Measurements from ENCODE around the gene TRHDE. TPM values are rescaled to one million over a fixed set of nuclear protein-coding genes. Genes with fewer than 3 reads are reported as not detected.

The TRHDE gene
- total RNA-seq, 4 donors from 2014 or later = under 0.01 to 0.95 (median 0.50) TPM; not detected in 1

DNA sequence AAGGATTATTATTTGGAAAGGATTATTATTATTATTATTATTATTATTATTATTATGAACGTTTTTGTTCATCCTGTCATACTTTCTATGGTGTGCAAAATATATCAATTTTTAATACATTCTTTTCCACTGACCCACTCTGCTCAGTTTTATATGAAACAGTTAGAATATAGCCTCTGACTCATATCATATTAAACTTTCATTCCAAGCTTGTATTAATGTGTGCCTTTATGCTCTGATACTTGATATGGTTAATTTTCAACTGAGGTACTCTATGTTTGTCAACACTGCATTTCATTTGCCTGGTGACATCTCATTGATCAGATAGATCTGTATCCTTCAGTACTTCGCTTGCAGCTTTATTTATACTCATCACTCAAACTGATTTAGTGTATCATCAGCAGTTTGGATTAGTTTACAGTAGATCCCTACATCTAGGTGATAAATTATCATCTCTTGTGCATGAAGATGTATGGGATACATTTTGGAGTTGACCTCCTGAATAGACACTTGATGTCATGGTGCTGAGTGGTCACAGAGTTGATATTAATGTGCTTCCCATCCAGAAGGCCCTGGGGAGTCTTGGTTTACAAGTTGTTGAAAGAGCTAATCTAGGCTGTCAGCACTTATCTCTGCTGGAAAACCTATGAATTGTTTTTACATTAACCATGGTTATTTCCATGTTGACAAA, 271.8 kb downstream of the TRHDE start:
- Histone ChIP-seq H3K27ac (no peak overlapping the region), H3K4me3 (no peak overlapping the region), H3K36me3 (no peaks in the 10 kb centered on the region), H3K27me3 (no peaks in the 10 kb centered on the region), H3K4me1 (no peaks in the 10 kb centered on the region), H3K9me3 (no peaks in the 10 kb centered on the region)
- WGBS, 2 donors = 25 to 29% methylated on average over 2 of the region's 2 CpGs
- intact Hi-C loops (cut with DNase I) = no loop called here
- TF ChIP-seq, protein P1, sequence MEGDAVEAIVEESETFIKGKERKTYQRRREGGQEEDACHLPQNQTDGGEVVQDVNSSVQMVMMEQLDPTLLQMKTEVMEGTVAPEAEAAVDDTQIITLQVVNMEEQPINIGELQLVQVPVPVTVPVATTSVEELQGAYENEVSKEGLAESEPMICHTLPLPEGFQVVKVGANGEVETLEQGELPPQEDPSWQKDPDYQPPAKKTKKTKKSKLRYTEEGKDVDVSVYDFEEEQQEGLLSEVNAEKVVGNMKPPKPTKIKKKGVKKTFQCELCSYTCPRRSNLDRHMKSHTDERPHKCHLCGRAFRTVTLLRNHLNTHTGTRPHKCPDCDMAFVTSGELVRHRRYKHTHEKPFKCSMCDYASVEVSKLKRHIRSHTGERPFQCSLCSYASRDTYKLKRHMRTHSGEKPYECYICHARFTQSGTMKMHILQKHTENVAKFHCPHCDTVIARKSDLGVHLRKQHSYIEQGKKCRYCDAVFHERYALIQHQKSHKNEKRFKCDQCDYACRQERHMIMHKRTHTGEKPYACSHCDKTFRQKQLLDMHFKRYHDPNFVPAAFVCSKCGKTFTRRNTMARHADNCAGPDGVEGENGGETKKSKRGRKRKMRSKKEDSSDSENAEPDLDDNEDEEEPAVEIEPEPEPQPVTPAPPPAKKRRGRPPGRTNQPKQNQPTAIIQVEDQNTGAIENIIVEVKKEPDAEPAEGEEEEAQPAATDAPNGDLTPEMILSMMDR (IDR thresholded peaks at IDR 0.05) = no peak
- TF ChIP-seq POLR2A (IDR thresholded peaks at IDR 0.05) = no peak
- no peak for DNase-seq

DNA sequence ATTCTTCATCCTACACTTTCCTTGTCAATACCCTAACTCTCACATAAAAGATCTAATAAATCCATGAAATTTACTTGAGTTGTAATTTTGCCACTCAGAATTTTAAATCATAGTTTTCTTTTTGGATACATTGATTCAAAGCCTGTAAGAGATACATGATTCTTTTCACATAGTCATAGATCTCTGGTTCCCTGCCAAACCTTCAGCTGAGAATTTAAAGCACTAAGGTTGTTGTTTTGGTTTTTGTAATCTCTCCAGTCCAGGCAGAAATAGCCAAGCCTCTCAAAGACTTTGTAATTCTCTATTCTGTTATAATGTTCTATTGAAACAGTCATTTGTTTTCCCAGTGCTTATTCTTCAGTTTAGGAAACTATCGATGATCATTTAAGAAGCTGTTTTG, 273.9 kb downstream of the TRHDE start:
- no peaks in the 10 kb centered on the region for H3K9me3 ChIP-seq
- no peak for TF ChIP-seq POLR2A (IDR thresholded peaks at IDR 0.05)
- TF ChIP-seq, protein P1 (IDR thresholded peaks at IDR 0.05) = no peak

DNA sequence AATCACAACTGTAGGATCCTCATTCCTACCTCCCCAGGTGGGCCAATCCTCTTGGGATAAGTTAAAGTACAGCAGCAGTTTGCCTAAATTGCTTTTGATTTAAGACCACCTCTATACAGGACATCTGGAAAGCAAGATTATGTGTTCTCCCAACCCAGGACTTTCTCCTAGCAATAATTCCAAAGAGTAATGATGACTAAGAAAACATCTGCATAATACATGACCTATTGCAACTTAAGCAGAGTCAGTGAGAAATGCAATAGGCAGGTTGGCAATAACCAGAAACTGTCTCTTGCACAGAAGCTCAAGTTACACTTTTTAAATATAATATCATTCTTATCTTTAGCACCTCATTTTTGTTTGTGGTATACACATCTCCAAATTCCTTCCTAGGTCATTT, 275.4 kb downstream of the TRHDE start:
- Histone ChIP-seq H3K27ac (no peak overlapping the region), H3K4me3 (no peak overlapping the region), H3K27me3 (no peaks in the 10 kb centered on the region), H3K4me1 (no peaks in the 10 kb centered on the region), H3K9me3 (no peaks in the 10 kb centered on the region), H3K36me3 (no peaks in the 10 kb centered on the region)
- intact Hi-C loops (cut with DNase I) = no loop called here
- no peak for TF ChIP-seq POLR2A (IDR thresholded peaks at IDR 0.05)
- TF ChIP-seq, protein P1 (IDR thresholded peaks at IDR 0.05) = no peak
- DNase-seq = no peak

More for the DNA sequence above, 273.9 kb downstream of the TRHDE start:
- intact Hi-C loops (cut with DNase I) = no loop called here
- WGBS, 2 donors = 48 to 60% methylated on average over 1 of the region's 1 CpG
- DNase-seq = no peak
- no peaks in the 10 kb centered on the region for H3K4me1 ChIP-seq
- H3K36me3 ChIP-seq = no peaks in the 10 kb centered on the region
- H3K4me3 ChIP-seq = no peak overlapping the region
- no peaks in the 10 kb centered on the region for H3K27me3 ChIP-seq
- no peak overlapping the region for H3K27ac ChIP-seq

DNA sequence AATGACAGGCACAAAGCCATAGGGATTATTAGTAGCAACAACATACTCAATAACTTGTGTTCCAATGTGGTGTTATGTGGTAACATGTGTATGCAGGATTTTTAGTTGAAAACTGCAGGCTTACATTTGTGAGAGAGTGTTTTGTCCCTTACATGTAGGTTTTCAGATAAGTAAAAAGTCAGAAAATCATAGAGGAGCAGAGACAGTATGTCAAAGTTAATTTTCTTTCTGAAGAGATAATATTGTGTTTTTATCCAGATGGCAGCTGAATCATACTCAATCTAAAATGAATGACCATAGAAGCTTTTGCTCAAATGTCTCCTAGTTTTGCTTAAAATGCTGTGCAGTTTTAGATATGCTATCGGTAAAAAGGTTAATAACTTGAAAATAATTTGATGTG, 277.0 kb downstream of the TRHDE start:
- no peaks in the 10 kb centered on the region for H3K27me3 ChIP-seq
- TF ChIP-seq, protein P1 (IDR thresholded peaks at IDR 0.05) = no peak
- TF ChIP-seq POLR2A (IDR thresholded peaks at IDR 0.05) = no peak
- no peaks in the 10 kb centered on the region for H3K9me3 ChIP-seq
- DNase-seq = no peak
- 78 to 86% methylated on average over 1 of the region's 1 CpG for WGBS, 2 donors
- intact Hi-C loops (cut with DNase I) = no loop called here
- H3K27ac ChIP-seq = no peak overlapping the region
- no peak overlapping the region for H3K4me3 ChIP-seq
- no peaks in the 10 kb centered on the region for H3K4me1 ChIP-seq
- no peaks in the 10 kb centered on the region for H3K36me3 ChIP-seq

DNA sequence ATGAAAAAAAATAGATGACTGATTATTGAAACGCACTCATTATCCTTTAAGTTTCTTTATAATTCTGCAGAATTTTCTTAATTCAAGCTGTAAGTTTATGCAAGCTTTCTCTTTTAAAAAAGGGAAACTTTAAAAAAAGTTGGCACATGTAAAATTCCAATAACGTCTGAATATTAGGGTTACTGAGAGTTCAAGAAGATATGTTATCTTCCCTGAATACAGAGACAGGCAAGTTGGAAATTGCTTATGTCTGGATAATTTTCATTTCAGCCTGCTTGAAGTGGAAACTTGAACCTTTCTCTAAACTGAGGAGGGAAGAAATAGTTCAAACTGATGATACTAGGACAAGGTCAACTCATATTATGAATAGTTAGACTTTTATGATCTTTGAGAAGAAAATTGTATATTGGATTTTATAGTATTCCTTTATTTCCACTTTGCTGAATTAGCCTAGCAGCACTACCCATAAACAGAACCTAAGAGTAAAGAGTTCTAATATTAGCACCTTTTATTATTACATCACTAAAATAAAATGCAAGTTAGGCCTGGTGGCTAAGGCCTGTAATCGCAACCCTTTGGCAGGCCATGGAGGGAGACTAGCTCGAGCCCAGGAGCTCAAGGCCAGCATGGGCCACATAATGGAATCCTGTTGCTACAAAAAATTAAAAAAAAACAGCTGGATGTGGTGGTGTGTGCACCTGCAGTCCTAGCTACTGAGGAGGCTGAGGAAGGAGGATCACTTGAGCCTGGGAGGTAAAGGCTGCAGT, 288.0 kb downstream of the TRHDE start:
- no peak overlapping the region for H3K27ac ChIP-seq
- no peaks in the 10 kb centered on the region for H3K4me1 ChIP-seq
- WGBS, 2 donors = 57 to 58% methylated on average over 4 of the region's 4 CpGs
- no peaks in the 10 kb centered on the region for H3K9me3 ChIP-seq
- H3K4me3 ChIP-seq = no peak overlapping the region
- intact Hi-C loops (cut with DNase I) = no loop called here
- no peak for DNase-seq
- TF ChIP-seq, protein P1 (IDR thresholded peaks at IDR 0.05) = no peak
- no peak for TF ChIP-seq POLR2A (IDR thresholded peaks at IDR 0.05)
- no peaks in the 10 kb centered on the region for H3K36me3 ChIP-seq
- H3K27me3 ChIP-seq = no peaks in the 10 kb centered on the region
